HG03135 (cell line): ENCODE measurements around the gene MISP.

Experiments
- ATAC-seq: cut with Tn5 transposase; IDR thresholded peaks from one replicate; pipeline ENCODE4 v1.9.1; 2021; ENCODE audit warnings: mild to moderate bottlenecking, moderate library complexity; ENCODE audit not compliant: unreplicated experiment

MISP gene

GRCh38 chr19:806815-807421 lies 56.0 kb downstream of the MISP start:
- ATAC-seq = no peak

- ATAC-seq = no peak
Observed at GRCh38 chr19:807627-808422, 56.9 kb downstream of the MISP start.

- no peak for ATAC-seq
Observed at GRCh38 chr19:808423-808775, 57.5 kb downstream of the MISP start.

- ATAC-seq = no peak
Observed at GRCh38 chr19:810077-810855, 59.4 kb downstream of the MISP start.

- no peak for ATAC-seq
Observed at GRCh38 chr19:810883-811489, 60.1 kb downstream of the MISP start.

- no peak for ATAC-seq
Observed at GRCh38 chr19:811506-812048, 60.7 kb downstream of the MISP start.

GRCh38 chr19:812049-812746 lies 61.3 kb downstream of the MISP start:
- no peak for ATAC-seq

GRCh38 chr19:812747-813218 lies 61.9 kb downstream of the MISP start:
- no peak for ATAC-seq

- ATAC-seq = no peak
Observed at GRCh38 chr19:813219-814151, 62.6 kb downstream of the MISP start.
